ENCODE results near the gene PTGER1. TPM values are rescaled to one million over a fixed set of nuclear protein-coding genes. Genes with fewer than 3 reads are reported as not detected.
"Not testable (repeated sequence)": the region's sequence is repeated elsewhere in the genome, so short reads cannot be mapped to it uniquely, and the experiment has no call there.

The PTGER1 gene
- polyA plus RNA-seq, 3 donors from 2014 or later, result 0.17 to 1.2 TPM; not detected in 1

DNA sequence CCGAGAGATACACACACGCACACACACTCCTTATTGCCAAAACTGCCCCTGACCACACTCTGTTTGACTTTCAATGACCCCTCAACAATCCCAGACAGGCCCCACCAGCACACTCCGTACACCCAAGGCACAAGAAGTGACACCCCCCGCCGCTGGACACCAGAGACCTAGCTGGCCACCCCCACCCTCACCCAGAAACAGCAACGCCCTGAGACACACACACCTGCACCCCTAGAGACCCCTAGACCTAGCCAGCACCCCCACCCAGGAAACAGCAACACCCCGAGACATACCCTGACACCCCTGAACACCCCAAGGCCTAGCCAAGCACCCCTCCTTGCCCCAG is 1.1 kb upstream of the PTGER1 start:
- Mint-ChIP-seq H3K27me3 (ENCODE audit: low read depth in 3 of 3) (peaks cover 3 to 32% (median 20%) of the 10 kb centered on the region in 3 donors), H3K9me3 (peaks cover 0 to 1% (median 0%) of the 10 kb centered on the region in 6 donors), H3K36me3 (peaks cover 0 to 3% (median 0%) of the 10 kb centered on the region in 3 donors), H3K4me1 (peaks cover 28 to 44% of the 10 kb centered on the region in 2 donors), H3K27ac (peak overlapping the region; percentile 56 to 96 (median 90)), H3K4me3 (peak overlapping the region in 4 of 5 donors; percentile 41 to 67 (median 63))
- DNase-seq, result no peak

GRCh38 chr19:14474827-14475226 is 327 bp downstream of the PTGER1 start:
- no peak for DNase-seq
- H3K36me3 Mint-ChIP-seq, result peaks cover 0 to 3% (median 0%) of the 10 kb centered on the region in 3 donors
- H3K27me3 Mint-ChIP-seq (ENCODE audit: low read depth in 3 of 3), result peaks cover 3 to 32% (median 20%) of the 10 kb centered on the region in 3 donors
- H3K9me3 Mint-ChIP-seq, result peaks cover 0 to 1% (median 0%) of the 10 kb centered on the region in 6 donors
- peak overlapping the region in 5 of 6 donors; percentile 42 to 92 (median 87) for H3K27ac Mint-ChIP-seq
- peak overlapping the region; percentile 27 to 73 (median 44) for H3K4me3 Mint-ChIP-seq
- peaks cover 28 to 47% of the 10 kb centered on the region in 2 donors for H3K4me1 Mint-ChIP-seq

- Mint-ChIP-seq H3K9me3 (peaks cover 0 to 1% (median 0%) of the 10 kb centered on the region in 6 donors), H3K4me3 (peak overlapping the region; percentile 27 to 73 (median 44)), H3K36me3 (peaks cover 0 to 6% (median 0%) of the 10 kb centered on the region in 3 donors), H3K27ac (peak overlapping the region in 3 of 6 donors; percentile 87 to 92 (median 88)), H3K27me3 (ENCODE audit: low read depth in 3 of 3) (peaks cover 3 to 32% (median 20%) of the 10 kb centered on the region in 3 donors), H3K4me1 (peaks cover 28 to 44% of the 10 kb centered on the region in 2 donors)
- peak in 1 of 3 donors; percentile 43 for DNase-seq
These were observed 1.1 kb downstream of the PTGER1 start for GRCh38 chr19:14473978-14474578.

GRCh38 chr19:14473073-14473977 is 1.8 kb downstream of the PTGER1 start:
- Mint-ChIP-seq H3K27ac (peak overlapping the region in 4 of 6 donors; percentile 26 to 91 (median 83)), H3K36me3 (peaks cover 0 to 8% (median 0%) of the 10 kb centered on the region in 3 donors), H3K4me3 (peak overlapping the region; percentile 59 to 74 (median 71)), H3K27me3 (ENCODE audit: low read depth in 3 of 3) (peaks cover 3 to 32% (median 21%) of the 10 kb centered on the region in 3 donors), H3K4me1 (peaks cover 28 to 43% of the 10 kb centered on the region in 2 donors), H3K9me3 (peaks cover 0 to 1% (median 0%) of the 10 kb centered on the region in 6 donors)
- peak in 1 of 3 donors; percentile 21 for DNase-seq

DNA sequence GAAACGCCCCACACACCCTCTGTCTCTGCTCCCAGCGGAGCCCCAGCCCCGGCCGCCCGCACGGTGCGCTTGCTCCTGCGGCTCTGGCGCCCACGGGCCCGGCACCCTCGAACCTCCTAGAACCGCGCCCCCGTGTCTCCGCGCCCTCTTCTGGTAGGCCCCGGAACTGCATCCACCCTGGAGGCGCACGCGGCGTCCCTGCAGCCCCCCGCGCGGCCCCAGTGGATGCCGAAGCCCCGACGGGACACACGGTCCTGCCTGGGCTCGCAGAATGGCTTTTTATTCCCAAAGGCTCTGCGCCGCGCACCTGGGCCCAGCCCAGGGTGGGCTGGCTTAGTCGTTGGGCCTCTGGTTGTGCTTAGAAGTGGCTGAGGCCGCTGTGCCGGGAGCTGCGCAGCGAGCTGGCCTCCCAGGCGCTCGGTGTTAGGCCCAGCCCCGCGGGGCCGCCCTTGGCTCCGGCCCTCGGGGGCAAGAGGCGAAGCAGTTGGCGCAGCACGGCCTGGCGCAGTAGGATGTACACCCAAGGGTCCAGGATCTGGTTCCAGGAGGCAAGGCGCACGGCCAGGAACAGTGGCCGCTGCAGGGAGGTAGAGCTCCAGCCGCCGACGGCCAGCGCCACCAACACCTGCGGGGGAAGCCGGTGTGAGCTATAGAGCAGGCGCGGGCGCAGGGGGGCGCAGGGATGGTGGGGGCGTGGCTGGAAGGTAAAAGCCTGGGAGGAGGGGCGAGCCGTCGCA is 2.8 kb downstream of the PTGER1 start:
- Mint-ChIP-seq H3K9me3 (peaks cover 0 to 1% (median 0%) of the 10 kb centered on the region in 6 donors), H3K36me3 (peaks cover 0 to 16% (median 0%) of the 10 kb centered on the region in 3 donors), H3K27ac (peak overlapping the region in 5 of 6 donors; percentile 13 to 91 (median 85)), H3K4me1 (peaks cover 28 to 43% of the 10 kb centered on the region in 2 donors), H3K4me3 (peak overlapping the region; percentile 59 to 74 (median 71)), H3K27me3 (ENCODE audit: low read depth in 3 of 3) (peaks cover 3 to 32% (median 21%) of the 10 kb centered on the region in 3 donors)
- peak; percentile 80 to 88 (median 83) for DNase-seq

GRCh38 chr19:14471436-14472187 is 3.5 kb downstream of the PTGER1 start:
- Mint-ChIP-seq H3K36me3 (peaks cover 0 to 16% (median 0%) of the 10 kb centered on the region in 3 donors), H3K4me3 (peak overlapping the region in 3 of 5 donors; percentile 8 to 67 (median 57)), H3K4me1 (peaks cover 26 to 38% of the 10 kb centered on the region in 2 donors), H3K27ac (peak overlapping the region in 5 of 6 donors; percentile 13 to 89 (median 85)), H3K9me3 (peaks cover 0 to 1% (median 0%) of the 10 kb centered on the region in 6 donors), H3K27me3 (ENCODE audit: low read depth in 3 of 3) (peaks cover 3 to 26% (median 19%) of the 10 kb centered on the region in 3 donors)
- no peak for DNase-seq

DNA sequence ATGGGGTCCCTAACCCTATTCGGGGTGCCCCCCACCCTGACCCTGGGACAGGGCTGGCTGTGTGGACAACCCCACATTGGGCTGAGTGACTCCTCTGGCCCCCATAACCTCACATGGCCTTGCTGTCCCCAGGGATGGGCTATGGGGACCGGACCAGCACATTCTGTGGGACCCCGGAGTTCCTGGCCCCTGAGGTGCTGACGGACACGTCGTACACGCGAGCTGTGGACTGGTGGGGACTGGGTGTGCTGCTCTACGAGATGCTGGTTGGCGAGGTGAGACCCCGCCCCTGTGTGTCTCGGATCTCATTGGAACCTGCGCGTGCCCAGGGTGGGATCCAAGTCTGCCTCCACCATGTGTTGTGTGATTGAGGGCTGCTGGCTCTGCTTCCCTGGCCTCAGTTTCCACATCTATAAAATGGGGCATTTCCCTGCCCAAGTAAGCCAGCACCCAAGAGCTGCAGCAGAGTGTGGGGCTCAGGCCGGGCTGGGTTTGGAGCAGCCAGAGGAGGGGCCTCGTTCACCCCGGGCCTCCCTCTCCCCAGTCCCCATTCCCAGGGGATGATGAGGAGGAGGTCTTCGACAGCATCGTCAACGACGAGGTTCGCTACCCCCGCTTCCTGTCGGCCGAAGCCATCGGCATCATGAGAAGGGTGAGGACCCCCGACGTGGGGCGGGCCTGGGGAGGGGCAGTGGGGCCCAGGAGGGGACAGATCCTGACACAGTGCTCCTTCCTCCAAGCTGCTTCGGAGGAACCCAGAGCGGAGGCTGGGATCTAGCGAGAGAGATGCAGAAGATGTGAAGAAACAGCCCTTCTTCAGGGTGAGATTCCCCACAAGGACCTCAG is 4.9 kb downstream of the PTGER1 start:
- H3K4me3 Mint-ChIP-seq, result no peak overlapping the region
- no peak for DNase-seq
- H3K27me3 Mint-ChIP-seq (ENCODE audit: low read depth in 3 of 3), result peaks cover 3 to 17% (median 13%) of the 10 kb centered on the region in 3 donors
- peaks cover 13 to 25% of the 10 kb centered on the region in 2 donors for H3K4me1 Mint-ChIP-seq
- peaks cover 0 to 1% (median 0%) of the 10 kb centered on the region in 6 donors for H3K9me3 Mint-ChIP-seq
- peak overlapping the region in 4 of 6 donors; percentile 28 to 60 (median 33) for H3K27ac Mint-ChIP-seq
- H3K36me3 Mint-ChIP-seq, result peaks cover 0 to 22% (median 0%) of the 10 kb centered on the region in 3 donors

- Mint-ChIP-seq H3K27ac (peak overlapping the region in 4 of 6 donors; percentile 16 to 73 (median 58)), H3K4me1 (peaks cover 2 to 12% of the 10 kb centered on the region in 2 donors), H3K36me3 (peaks cover 0 to 30% (median 6%) of the 10 kb centered on the region in 3 donors), H3K9me3 (peaks cover 0 to 1% (median 0%) of the 10 kb centered on the region in 6 donors), H3K4me3 (no peak overlapping the region), H3K27me3 (ENCODE audit: low read depth in 3 of 3) (peaks cover 0 to 8% (median 7%) of the 10 kb centered on the region in 3 donors)
- DNase-seq, result no peak
These were observed 7.3 kb downstream of the PTGER1 start for GRCh38 chr19:14467816-14468215.

- H3K36me3 Mint-ChIP-seq, result peaks cover 0 to 33% (median 6%) of the 10 kb centered on the region in 3 donors
- DNase-seq, result no peak
- no peak overlapping the region for H3K4me3 Mint-ChIP-seq
- H3K9me3 Mint-ChIP-seq, result peaks cover 0 to 1% (median 0%) of the 10 kb centered on the region in 6 donors
- H3K27me3 Mint-ChIP-seq (ENCODE audit: low read depth in 3 of 3), result peaks cover 0 to 6% (median 6%) of the 10 kb centered on the region in 3 donors
- H3K27ac Mint-ChIP-seq, result peak overlapping the region in 2 of 6 donors; percentile 45 to 73
- peaks cover 0 to 9% of the 10 kb centered on the region in 2 donors for H3K4me1 Mint-ChIP-seq
These were observed 7.8 kb downstream of the PTGER1 start for GRCh38 chr19:14467391-14467790.

- H3K36me3 Mint-ChIP-seq, result peaks cover 12 to 45% (median 19%) of the 10 kb centered on the region in 3 donors
- H3K9me3 Mint-ChIP-seq, result no peaks in the 10 kb centered on the region
- peak overlapping the region in 2 of 6 donors; percentile 30 to 35 for H3K27ac Mint-ChIP-seq
- DNase-seq, result no peak
- peaks cover 0 to 7% (median 0%) of the 10 kb centered on the region in 3 donors for H3K27me3 Mint-ChIP-seq (ENCODE audit: low read depth in 3 of 3)
- no peak overlapping the region for H3K4me3 Mint-ChIP-seq
- H3K4me1 Mint-ChIP-seq, result peaks cover 27 to 28% of the 10 kb centered on the region in 2 donors
These were observed 11.4 kb downstream of the PTGER1 start for GRCh38 chr19:14463747-14464146.

DNA sequence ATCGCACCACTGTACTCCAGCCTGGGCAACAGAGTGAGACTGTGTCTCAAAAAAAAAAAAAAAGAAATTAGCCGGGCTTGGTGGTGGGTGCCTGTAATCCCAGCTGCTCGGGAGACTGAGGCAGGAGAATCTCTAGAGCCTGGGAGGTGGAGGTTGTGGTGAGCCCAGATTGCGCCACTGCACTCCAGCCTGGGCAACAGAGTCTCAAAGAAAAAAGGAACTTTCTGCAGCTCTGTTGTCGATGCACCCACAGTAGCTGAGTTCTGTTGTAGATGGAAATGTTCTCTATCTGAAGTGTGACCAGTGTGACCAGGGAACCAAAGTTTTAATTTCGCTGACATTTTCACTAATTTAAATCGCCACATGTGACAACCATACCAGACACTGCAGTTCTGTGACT is 12.8 kb downstream of the PTGER1 start:
- H3K4me3 Mint-ChIP-seq; DNase-seq; H3K9me3 Mint-ChIP-seq; H3K27me3 Mint-ChIP-seq (ENCODE audit: low read depth in 3 of 3): not testable (repeated sequence)
- Mint-ChIP-seq H3K27ac (peak overlapping the region in 5 of 6 donors; percentile 55 to 94 (median 76)), H3K4me1 (peaks cover 36 to 40% of the 10 kb centered on the region in 2 donors), H3K36me3 (peaks cover 15 to 41% (median 19%) of the 10 kb centered on the region in 3 donors)

Measured in immature natural killer cell (primary cell).